ENCODE measurements around the gene ENTR1.
"Not testable (repeated sequence)": the region's sequence is repeated elsewhere in the genome, so short reads cannot be mapped to it uniquely, and the experiment has no call there.

ENTR1 gene

GRCh38 chr9:136416914-136417313 lies 6.5 kb upstream of the ENTR1 start:
- no peak for DNase-seq

GRCh38 chr9:136416427-136416826 lies 6.0 kb upstream of the ENTR1 start:
- no peak for DNase-seq

- DNase-seq = no peak
Observed at GRCh38 chr9:136412962-136413361, 2.5 kb upstream of the ENTR1 start.

- DNase-seq = no peak
Observed at GRCh38 chr9:136411378-136411777, 964 bp upstream of the ENTR1 start.

- DNase-seq = peak; percentile 9
Observed at GRCh38 chr9:136409557-136410455, 608 bp downstream of the ENTR1 start.

- DNase-seq = no peak
Observed at GRCh38 chr9:136407911-136408310, 2.5 kb downstream of the ENTR1 start.

GRCh38 chr9:136407061-136407460 lies 3.4 kb downstream of the ENTR1 start:
- DNase-seq = not testable (repeated sequence)

GRCh38 chr9:136405904-136406303 lies 4.5 kb downstream of the ENTR1 start:
- not testable (repeated sequence) for DNase-seq

- DNase-seq = no peak
Observed at GRCh38 chr9:136405481-136405880, 4.9 kb downstream of the ENTR1 start.

- DNase-seq = no peak
Observed at GRCh38 chr9:136404801-136405136, 5.6 kb downstream of the ENTR1 start.

GRCh38 chr9:136403915-136404800 lies 6.3 kb downstream of the ENTR1 start:
- no peak for DNase-seq

GRCh38 chr9:136403538-136403914 lies 6.9 kb downstream of the ENTR1 start:
- DNase-seq = no peak

GRCh38 chr9:136402067-136402466 lies 8.3 kb downstream of the ENTR1 start:
- no peak for DNase-seq

- DNase-seq = no peak
Observed at GRCh38 chr9:136401173-136401922, 9.1 kb downstream of the ENTR1 start.

- peak; percentile 76 for DNase-seq
Observed at GRCh38 chr9:136400038-136400834, 10.2 kb downstream of the ENTR1 start, which contains the start of gene SNAPC4. Gene SNAPC4, minus strand, starts transcription at chr9:136400170. Its CDS starts 1,742 bp downstream, at chr9:136398428.

GRCh38 chr9:136399176-136400037 lies 11.0 kb downstream of the ENTR1 start:
- no peak for DNase-seq

GRCh38 chr9:136398286-136398685 lies 12.1 kb downstream of the ENTR1 start:
- DNase-seq = no peak

GRCh38 chr9:136397643-136398042 lies 12.8 kb downstream of the ENTR1 start:
- DNase-seq = no peak

GRCh38 chr9:136396219-136396515 lies 14.2 kb downstream of the ENTR1 start:
- no peak for DNase-seq

GRCh38 chr9:136395345-136396218 lies 14.8 kb downstream of the ENTR1 start:
- DNase-seq = no peak

- no peak for DNase-seq
Observed at GRCh38 chr9:136395020-136395340, 15.4 kb downstream of the ENTR1 start.
